8988T (cell line): ENCODE data around the gene TRABD2B.

Experiments used
- DNase-seq: peaks from one replicate; pipeline ENCODE4 v3.0.0; 2011

The TRABD2B gene

DNA sequence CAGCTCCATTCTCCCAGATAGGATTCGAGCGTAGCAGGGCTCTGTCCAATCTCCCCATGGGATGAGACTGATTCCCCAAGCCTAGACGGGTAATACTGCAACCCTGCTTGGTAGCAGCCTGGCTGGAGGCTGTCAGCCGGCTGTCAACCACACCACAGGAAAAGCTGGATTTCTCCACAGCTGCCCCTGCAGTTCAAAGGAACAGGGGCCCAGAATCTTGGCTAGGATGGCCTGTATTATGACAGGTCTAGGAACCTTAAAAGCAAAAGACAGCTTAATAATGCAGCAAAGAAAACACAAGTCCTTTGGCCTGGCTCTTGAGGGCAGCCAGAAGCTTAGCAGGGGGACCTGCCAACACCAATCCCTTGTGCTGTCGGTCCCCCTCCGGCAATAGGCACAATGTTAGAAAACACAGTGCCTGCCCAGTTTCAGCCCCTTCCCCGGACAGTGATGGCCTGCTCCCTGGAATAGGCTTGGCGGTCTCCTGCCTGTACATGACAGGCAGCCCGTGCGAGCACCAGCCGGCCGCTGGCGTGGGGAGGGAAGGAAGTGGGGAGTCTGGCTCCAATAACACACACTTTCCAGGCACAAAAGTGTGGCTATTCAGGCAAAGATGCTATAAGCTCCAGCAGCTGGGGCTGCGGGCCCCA is 90.5 kb downstream of the TRABD2B start:
- no peak for DNase-seq

DNA sequence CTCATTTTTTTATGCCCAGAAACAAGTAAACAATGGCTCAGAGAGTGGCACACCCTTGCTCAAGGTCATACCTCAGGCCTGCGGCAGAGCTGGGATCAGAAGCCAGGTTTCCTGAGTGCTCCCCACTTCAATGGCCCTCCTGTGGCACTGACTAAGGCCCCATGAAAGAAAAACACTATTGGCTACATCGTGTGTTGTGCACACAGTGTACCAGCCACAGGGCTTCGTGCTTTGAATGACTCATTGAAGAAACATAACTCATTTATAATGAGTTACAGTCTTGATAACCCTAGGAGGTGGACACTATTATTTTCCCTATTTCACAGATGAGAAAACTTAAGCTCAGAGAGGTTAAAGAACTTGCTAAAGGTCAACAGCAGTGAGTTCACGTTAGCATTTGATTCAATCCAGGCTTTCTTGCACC is 91.2 kb downstream of the TRABD2B start:
- no peak for DNase-seq

DNA sequence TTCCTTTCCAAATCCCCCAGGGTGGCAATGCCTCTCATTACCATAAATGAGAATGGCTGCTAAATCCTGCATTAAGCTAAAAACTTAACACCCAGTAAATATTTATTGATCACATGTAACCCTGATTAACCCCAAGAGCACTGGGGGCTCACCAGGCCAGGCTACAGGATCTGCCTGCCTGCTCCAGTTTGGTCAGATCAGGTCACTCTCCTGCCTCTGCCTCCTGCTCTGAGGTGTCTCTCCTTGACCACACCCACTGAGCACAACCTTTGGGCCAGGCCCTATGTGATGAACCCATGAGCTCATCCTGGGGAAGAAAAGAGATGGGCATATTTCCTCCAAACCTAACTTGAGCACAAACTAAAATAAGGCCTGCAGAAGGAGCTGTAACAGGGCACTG is 93.5 kb downstream of the TRABD2B start:
- DNase-seq: no peak

DNA sequence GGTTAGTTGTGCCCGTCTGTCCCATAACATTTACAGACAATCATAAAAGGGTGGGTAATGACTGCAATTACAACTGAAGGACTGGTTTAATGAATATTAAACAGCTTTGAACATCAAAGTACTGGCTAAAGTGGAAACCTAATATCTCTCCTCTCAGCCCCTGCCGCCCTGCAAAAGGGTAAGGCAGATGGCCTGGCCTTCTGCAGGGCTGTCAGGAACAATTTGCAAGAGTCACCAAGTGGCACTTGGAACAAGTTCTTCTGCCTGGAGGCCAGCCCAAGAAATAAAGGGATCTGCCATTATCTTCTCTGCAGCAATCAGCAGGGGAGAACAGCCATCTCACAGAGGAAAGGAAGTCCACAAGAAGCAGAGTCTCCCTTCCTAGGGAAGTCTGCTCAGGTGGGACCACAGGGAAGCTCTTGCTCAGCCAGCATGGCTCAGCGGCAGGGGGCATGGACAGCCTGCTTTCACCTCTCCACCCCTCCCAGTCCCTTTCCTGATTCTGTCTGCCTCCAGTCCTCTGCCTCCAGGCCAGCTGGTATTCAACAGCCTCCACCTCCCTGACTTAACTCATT is 96.1 kb downstream of the TRABD2B start:
- no peak for DNase-seq

DNA sequence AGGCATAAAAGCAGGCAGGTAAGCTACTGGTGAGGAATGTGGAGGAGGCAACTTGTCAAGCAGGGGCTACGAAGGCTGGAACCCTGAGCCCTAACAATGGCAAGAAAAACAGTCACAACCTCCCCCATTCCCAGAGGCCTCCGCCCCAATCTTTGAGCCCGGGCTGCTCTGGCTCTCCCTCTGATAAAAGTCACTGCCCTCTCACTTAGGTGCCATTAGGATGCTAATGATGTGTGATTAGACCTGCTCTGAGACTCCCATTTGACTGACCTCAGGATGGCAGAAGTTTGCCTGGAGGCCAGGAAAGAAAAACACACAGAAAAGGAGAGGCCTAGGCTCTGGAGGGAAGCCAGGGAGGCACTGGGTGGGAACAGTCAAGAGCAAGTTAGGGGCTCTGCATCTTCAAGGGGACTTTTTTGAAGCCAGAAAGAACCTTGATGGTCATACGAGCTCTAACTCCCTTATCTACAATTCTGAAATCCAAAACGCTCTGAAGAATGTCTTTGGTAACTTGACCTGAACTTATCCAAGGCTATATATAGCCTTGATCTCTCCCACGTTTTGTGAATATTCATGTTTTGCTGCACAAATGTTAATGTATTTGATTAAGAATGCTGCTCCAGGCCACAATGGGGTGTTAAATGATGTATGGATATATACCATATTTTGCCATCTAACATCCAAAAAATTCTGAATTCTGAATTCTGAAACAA is 98.9 kb downstream of the TRABD2B start:
- no peak for DNase-seq

DNA sequence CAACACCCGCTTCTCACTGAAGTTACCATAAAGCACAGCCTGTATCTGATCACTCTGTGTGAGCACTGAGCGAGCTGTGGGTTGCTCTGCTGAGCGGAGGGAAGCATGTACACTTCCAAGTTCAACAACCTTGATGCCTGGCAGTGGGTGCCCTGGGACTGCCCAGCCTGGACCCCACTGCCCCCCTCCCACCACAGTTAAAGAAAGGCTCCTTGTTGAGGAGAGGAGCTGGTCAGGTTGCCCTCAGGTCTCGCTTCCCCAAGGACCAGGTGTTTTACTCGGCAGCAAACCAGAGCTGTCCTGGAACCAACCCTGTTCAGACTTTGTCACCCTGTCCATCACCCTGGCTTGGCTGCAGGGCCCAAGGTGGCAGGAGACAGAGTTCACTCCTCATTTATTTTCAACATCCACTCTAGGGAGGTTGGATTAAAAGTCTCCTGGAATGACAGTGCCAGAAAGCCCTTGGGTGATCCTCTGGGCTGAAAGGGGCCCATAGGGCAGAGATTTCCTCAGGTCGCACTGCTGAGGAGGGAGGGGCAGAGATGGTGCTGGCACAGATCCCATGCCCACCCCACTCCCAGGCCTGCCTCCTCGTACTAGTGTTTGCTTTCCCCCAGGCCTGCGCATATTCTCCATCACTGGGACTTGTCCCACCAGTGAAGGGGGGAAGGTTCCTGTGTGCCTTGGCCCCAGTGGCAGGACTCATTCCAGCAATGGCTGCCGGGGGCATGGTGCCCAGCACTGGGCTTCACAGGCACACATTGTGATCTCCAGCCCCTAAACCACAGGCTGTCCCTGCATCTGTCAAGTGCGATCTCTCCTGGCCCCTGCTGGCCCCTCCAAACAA is 101.7 kb downstream of the TRABD2B start:
- DNase-seq: no peak

DNA sequence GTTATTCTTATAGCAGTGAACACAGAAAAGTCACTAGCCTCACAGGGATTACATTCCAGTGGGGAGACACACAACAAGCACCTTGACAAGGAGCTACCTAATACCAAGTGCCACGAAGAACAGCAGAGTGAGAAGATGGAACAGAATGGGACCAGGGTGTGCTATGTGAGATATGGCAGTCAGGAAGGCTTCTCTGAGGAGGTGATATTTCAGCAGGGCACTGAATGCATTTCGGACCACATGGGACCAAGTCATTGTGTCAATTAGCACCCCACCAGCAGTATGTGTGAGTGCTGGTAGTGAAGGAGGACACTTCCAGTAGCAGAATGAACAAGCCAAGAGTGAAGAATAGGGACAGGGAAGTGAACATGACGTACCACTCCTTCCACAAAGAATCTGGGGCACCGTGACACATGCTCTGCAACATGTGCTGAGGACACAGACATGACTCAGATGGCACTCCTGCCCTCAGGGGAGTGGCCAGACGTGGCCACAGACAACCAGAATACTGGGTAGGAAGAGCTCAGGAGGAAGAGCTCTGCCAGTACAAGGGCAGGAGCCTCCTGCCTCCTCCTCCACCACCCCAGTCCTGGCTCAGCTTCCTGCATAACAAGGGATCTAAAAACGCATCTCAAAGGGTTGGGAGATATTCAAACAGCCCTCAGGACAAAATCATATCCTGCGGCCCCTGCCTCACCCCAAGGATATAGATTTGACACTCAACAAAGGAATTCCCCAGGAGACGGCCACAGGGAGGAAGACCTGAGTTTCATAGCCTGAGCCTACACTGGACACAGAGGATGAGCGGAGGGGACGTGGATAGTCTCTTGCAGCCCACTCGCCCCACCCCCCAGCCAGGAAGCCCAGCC is 102.5 kb downstream of the TRABD2B start:
- no peak for DNase-seq

DNA sequence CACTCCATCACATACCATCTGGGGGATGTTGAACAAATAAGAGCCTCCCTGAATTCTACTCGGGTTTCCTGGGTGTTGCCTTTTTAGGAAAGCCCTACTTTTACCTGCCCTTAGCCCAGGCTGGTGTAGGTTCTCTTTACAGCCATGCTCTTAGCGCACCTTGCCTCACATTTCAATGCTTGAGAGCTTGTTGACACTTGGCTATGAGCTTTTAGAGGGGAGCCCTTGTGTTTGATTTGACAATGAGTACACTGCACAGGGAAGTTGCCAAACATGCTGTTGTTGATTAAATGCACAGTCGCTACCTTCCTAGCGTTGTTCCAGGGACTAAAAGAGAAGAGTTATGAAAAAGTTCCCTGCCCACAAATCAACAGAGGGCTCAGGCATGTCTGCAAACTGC is 103.8 kb downstream of the TRABD2B start:
- no peak for DNase-seq

DNA sequence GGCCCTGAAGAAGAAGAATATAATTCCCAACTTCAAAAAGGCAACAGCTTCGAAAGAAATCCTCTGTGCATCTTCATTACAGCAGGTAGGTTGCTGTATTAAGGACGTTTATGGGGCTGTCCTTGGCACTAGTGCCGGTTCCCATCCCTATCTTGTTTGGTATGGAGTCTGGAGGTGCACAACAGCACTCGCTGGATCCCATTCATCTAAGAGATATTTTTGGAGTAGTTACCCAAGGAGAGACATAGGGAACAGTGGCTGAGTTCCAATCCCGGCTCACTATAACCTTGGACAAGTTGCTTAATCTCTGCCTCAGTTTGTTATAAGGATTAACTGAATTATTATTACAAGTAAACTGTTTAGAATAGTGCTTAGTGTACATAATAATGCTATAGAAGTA is 106.4 kb downstream of the TRABD2B start:
- DNase-seq: no peak

DNA sequence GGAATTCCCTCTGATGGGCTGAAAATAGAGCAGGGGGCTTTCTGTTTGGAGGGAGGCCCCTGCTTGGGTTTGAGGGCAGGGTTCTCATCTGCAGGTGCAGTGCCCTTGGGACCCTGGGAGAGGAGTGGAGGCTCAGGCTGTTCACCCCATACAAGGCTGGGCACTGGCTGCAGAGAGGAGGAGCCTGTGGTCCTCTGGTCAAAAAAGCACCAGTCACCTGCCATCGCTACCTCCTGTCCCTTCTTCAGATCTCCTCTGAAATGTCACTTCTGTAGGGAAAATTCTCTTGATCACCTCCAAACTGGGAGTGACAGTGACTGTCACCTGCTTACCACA is 108.9 kb downstream of the TRABD2B start:
- no peak for DNase-seq

DNA sequence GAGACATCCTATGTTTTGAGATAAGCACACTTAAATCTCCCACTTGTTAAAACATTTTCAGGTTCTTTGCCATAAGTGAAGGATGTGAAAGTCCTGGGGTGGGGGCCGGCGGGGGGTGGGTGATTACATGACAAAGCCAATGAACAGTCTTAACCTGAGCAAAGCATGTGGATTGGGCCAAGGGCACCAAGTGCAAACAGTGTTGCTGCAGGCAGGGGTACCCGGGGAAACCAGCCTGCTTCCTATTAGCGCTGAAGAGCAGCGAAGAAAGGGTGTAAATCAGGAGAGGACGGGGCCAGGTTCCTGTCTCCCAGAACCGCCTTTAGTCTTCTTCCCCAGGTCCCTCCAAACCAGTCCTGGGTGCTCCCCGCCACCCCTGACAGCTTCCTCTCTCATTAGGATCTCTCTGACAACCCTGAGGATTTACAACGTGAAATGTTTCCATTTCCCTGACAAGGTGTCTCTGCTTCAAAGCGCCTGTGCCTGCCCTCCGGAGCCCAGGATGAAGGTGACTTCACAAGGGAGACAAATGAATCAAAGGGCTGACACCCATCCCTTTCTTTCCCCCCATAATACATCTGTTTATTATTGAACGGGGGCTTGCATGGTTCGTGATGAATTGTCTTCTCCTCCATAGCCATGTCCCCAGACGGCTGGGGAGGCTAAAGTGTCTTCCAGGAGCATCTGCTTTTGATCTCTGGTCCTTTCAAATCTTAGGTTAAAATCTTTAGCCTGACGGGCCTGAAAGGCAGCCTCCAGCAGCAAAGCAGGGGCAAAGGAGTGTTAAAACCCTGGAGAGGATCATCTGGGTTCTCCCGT is 109.5 kb downstream of the TRABD2B start:
- DNase-seq: no peak

DNA sequence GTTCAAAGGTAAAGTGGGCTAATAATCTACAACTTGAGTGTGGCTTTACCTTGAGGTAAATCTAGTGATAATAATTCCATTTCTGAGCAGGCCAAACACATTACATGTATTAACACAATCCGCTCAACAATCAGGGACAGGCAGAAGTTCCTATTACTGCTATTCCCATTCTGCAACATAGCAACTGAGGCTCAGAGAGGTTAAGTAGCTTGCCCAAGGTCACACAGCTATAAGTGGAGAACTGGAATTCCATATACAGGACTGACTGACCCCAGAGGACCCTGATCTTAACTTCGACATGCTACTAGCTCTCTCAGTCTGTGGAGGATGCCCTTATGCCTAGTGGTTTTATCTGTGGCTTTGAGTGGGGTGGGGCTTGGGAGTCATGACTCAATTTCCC is 110.1 kb downstream of the TRABD2B start:
- DNase-seq: no peak

DNA sequence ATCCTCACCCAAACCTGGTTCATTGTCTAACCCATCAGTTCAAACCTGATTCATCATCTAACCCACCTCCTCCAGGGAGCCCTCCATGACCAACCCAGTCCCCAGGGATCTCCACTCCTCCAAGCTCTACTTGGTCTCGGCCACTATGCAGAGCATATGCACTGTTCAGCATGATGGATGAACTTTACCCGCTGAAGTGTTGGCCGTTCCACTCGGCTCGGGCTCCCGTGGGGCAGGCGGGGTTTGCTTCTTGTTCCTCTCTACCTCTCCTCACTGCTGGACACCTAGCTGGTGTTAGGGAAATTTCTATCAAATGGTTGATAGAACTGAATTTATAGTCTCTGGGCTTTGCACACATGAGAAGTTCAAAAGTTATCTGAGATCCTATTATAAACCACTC is 111.0 kb downstream of the TRABD2B start:
- no peak for DNase-seq

DNA sequence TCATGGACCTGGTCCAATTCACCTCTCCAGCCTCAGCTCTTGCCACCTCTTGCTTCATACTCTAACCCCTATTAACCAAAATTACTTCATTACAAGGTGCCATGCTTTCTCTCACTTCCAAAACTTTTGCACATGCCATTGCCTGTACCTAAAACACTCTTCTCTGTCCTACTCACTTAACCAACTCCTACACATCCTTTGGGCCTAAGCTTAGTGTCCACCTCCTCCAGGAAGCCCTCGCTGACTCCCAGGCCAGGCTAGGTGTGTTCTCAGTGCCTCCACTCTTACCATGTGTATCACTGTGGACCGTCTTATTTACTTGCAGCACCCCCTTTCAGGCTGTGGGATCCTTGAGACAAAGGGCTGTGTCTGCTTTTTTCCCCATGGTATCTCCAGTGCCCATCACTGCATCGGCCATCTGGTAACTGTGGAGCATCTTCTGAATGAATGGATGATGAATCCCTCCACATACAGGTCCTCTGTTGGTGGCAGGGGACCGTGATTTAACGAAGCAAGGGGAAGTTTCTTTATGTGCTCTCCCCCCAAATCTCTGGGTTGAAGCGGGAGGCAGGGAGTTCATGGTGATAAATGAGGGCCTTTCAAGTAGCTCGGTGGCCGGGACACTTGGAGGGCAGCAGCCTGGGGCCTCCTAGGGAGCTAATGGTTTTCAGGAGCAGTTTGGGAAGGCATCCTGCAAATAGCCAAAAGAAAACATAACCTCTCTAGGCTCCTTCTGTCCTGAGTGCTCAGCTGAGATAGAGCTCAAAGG is 111.9 kb downstream of the TRABD2B start:
- DNase-seq: no peak

DNA sequence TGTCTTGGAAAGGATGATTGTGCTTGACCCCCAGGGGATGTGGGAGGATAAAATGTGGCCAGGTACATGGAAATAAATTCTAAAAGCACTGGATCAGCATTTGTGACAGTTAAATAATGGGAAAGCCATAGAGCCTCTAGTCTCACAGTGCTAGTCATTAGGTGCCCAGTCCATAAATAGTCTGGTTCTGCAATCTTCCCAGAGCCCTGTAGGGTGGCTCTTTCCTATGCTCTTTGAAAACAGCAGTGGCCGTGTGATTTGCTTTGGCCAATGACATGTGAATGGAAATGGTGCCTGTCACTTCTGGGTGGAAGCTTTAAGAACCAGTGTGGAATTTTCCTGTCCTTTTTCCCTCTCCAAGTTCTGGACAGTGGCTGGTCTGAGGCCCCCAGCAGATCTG is 113.2 kb downstream of the TRABD2B start:
- DNase-seq: no peak

DNA sequence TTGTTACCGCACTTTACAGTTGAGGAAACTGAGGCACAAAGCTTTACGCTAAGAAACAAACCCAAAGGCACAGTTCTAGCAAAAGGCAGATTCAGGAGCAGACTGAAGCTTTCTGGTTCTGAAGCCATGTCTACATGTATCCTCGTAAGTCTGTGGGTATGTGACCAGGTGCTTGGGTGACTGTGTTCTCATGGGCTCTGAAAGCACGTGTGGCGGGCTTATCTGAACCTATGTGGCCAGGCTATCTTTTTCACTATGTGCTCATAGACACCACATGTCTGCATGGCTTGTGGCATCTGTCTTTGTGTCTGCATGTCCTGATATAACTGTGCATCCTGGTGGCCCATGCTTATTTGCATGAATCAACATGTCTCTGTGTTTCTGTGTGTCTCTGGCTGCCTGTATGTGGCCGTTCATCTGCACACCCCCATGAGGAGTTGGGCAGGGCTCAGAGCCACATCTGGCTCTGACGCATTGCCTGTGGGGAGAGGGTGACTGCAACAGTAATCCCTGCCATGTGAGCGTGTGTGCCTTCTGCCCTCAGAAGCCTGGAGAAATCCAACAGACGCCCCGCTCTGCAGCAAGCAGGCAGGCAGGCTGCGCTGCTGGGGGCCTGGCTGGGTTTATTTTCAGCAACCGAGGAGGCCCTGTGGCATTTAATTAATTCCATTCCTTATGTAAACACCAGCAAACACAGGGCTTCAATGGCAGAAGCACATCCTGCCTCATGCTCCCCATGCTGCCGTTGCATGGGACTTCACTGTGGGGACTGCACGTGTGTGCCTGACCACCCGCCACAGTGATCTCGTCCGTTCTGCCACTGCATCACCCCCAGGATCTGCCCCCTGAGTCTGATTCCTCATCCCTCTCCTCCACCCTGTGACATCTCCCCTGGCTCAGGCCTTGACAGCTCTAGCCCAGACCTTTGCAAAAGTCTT is 115.4 kb downstream of the TRABD2B start:
- DNase-seq: no peak

DNA sequence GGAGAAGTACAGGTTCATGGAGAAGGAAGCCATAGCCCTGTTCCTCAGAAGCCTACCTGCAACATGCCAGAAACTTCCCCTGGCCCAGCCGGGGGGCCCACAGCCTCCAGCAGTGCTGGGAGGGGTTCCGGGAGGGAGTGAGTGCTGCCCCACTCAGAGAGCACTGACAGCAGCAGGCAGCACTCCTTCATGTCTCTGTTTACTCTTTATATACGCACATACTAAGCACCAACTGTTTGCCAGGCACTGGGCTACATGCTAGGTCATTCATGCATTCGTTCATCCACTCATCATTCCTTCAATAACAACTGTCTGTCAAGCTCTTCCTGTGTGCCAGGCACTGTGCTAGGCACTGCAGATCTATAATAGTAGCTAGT is 120.6 kb downstream of the TRABD2B start:
- DNase-seq: no peak

DNA sequence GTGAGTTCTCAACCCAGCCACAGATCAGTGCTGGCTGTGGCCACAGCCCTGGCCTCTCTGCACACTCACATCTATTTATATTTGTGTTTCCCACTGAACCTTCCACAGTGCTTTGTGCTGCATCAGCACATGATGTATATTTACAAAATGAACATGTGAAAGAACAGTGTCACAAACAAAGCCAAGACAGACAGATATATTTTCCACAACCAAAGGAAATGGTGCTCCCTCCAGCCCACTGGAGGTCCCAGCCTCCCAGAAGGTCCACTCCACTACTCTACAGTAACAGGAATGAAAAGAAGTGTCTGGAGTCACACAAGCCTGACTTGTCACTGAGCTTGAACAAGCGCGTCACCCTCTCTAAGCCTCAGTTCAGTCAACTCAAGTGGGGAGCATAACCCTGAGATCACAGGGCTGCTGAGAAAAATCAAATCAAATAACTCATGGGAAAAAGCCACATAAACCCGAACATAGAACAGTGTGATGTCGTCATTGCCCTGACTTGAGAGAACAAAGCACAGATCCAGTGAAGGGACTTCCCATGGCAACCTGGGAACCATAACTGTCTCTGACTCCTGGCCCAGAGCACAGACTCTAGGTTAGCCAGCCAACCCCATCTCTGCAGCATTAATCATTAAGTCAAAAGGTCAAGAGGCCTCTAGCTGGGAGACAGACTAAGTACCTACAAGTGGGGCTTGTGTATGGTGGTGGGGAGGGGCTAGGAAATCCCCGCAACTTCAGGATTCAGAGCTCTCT is 121.2 kb downstream of the TRABD2B start:
- DNase-seq: no peak

DNA sequence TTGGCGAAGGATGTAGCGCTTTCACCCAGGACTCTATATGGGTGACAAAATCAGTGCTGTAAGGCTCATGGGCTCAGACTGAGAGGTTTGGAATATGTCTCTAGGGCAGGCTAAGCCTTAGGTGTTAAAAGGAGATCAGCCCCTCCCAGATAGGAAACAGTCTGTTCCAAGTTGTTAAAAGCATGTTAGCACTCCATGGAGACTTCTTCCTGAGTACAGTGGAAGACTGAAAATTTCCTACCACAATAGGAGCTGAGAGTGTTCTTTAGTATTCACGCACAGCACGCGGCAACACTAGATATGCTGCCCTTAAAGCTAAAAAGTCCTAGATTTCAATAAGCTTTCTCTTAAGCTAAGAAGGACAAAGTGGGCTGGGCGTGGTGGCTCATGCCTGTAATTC is 122.1 kb downstream of the TRABD2B start:
- DNase-seq: no peak
